Right lobe of liver (tissue), 6 donors: ENCODE data around the gene RALGAPB. TPM values are rescaled to one million over a fixed set of nuclear protein-coding genes. Genes with fewer than 3 reads are reported as not detected.
A peak's percentile ranks its signal among the peaks of the same experiment; 100 is the strongest.

Experiments used
- ATAC-seq, 4 donors: fragments of 200-7000 bp; cut with Tn5 transposase; one replicate each; pipeline ENCODE4 v1.9.1; 2020; ENCODE audit warnings: mild to moderate bottlenecking in 4 of 4, moderate library complexity in 4 of 4
- DNase-seq, 3 donors: peaks; one replicate each; pipeline ENCODE4 v3.0.0-alpha.2; 2020
- H3K27ac ChIP-seq, 3 donors: fragments of 200-600 bp; one replicate each; pipeline ENCODE4 v1.8.0; 2022
- H3K27me3 ChIP-seq, 2 donors: fragments of 200-600 bp; one replicate each; pipeline ENCODE4 v1.8.0; 2022
- H3K36me3 ChIP-seq, 4 donors: fragments of 200-600 bp; sonication (generic) in 1 of 4; one replicate each; pipeline versions ENCODE4 v1.5.1 to v1.8.0; 2017 to 2022; ENCODE audit warnings: control low read depth in 1 of 4
- H3K4me1 ChIP-seq, 4 donors: fragments of 200-600 bp; sonication (generic) in 1 of 4; one replicate each; pipeline versions ENCODE4 v1.5.1 to v1.8.0; 2017 to 2022; ENCODE audit warnings: control low read depth in 1 of 4
- H3K4me3 ChIP-seq, 3 donors: fragments of 200-600 bp; one replicate each; pipeline ENCODE4 v1.8.0; 2022
- H3K9me3 ChIP-seq, 4 donors: fragments of 200-600 bp; sonication (generic) in 1 of 4; one replicate each; pipeline versions ENCODE4 v1.5.1 to v1.8.0; 2017 to 2022; ENCODE audit warnings: control low read depth in 1 of 4
- CTCF ChIP-seq, 4 donors: fragments of 200-600 bp in 3 of 4; fragments of 450-650 bp in 1 of 4; IDR thresholded peaks; one replicate each; pipeline versions ENCODE4 v1.5.1 to v1.8.0; 2016 to 2022; ENCODE audit warnings: antibody characterized with exemption in 4 of 4, mild to moderate bottlenecking in 2 of 4
- POLR2A ChIP-seq: fragments of 450-650 bp; IDR thresholded peaks from one replicate; pipeline ENCODE4 v1.6.1; 2017; ENCODE audit warnings: antibody characterized with exemption, mild to moderate bottlenecking
- WGBS: methylation state at CpG from one replicate; pipeline ENCODE4 v1.1.6; 2018; ENCODE audit warnings: low coverage, low lambda C conversion rate; ENCODE audit not compliant: insufficient coverage; ENCODE audit errors: missing lambda C conversion rate; 5-methylcytosine and 5-hydroxymethylcytosine counted together
- intact Hi-C, 2 donors: fragments of 100-400 bp; cut with DNase I; formaldehyde crosslinking; loops; one replicate each; pipeline versions ENCODE4 v1.11.2 to v1.14.1; 2022
- long read RNA-seq: library from polyadenylated mRNA; unstranded; transcript quantifications from one replicate; pipeline ENCODE4 v2.0.0, GENCODE V29; 2019
- total RNA-seq, 6 experiments: library from RNA; depleted of rRNA in 2 of 6; stranded (reverse); fragments of >200 nt in 2 of 6; fragmentation: NEBNext Ultra II Directional in 3 of 6; extraction: Animal tissue kit (Norgen Biotek cat#: 25700) in 3 of 6; gene quantifications; one replicate each; pipeline versions ENCODE4 v1.1.0 to v1.2.4, GENCODE V29; 2016 to 2023
- donor health status: DM: no; HTN: yes; CAD: no.
- donor health status: DM: no; HTN: no; CAD: no.
- donor health status: DM: no; HTN: no; CAD: no.
- donor health status: DM: no; HTN: yes; CAD: no.
- donor health status: DM: no; HTN: yes; CAD: no.

RALGAPB gene
- total RNA-seq, result 10 to 100 TPM in 5 of 6 experiments, 1 to 10 TPM in 1; 9.7 to 16.0 (median 12.9) TPM
- long read RNA-seq, partial matches to known transcripts, result 0 of 1 reads
- long read RNA-seq, other reads (novel, unspliced or antisense), result 1 of 1 reads

- WGBS, result under 1% methylated on average over 17 of the region's 81 CpGs
- peak within 1 kb of the TSS; percentile 77 to 87 (median 82) for H3K4me3 ChIP-seq
- peak; percentile 98 to 99 (median 98) for ATAC-seq
- intact Hi-C loops, result no loop called here
- no peaks in the 10 kb centered on the region for H3K9me3 ChIP-seq
- H3K36me3 ChIP-seq, result no peaks in the 10 kb centered on the region
- DNase-seq, result peak; percentile 99
- peak within 1 kb of the TSS; percentile 72 to 86 (median 73) for H3K27ac ChIP-seq
- TF ChIP-seq POLR2A, result peak; percentile 54
- TF ChIP-seq CTCF (IDR thresholded peaks at IDR 0.05), result peak; percentile 33 to 63 (median 58)
- H3K27me3 ChIP-seq, result no peaks in the 10 kb centered on the region
- H3K4me1 ChIP-seq, result peaks cover 0 to 10% (median 3%) of the 10 kb centered on the region in 4 donors
Observed at GRCh38 chr20:38472513-38473366, at the start of gene RALGAPB. Gene RALGAPB, plus strand, starts transcription at chr20:38472843. Its CDS starts 15,590 bp downstream, at chr20:38488433.

- no peak for ATAC-seq
- Histone ChIP-seq H3K9me3 (no peaks in the 10 kb centered on the region), H3K4me1 (peaks cover 0 to 12% (median 4%) of the 10 kb centered on the region in 4 donors), H3K27ac (no peak overlapping the region), H3K36me3 (peaks cover 11 to 93% (median 52%) of the 10 kb centered on the region in 4 donors), H3K4me3 (no peak overlapping the region), H3K27me3 (no peaks in the 10 kb centered on the region)
- DNase-seq, result no peak
- no peak for TF ChIP-seq CTCF (IDR thresholded peaks at IDR 0.05)
- no peak for TF ChIP-seq POLR2A
- WGBS, result 80% methylated on average over 3 of the region's 4 CpGs
- intact Hi-C loops, result no loop called here
Observed at GRCh38 chr20:38423541-38423940, 49.1 kb upstream of the RALGAPB start.

GRCh38 chr20:38424401-38424800 is 48.2 kb upstream of the RALGAPB start:
- Histone ChIP-seq H3K27me3 (no peaks in the 10 kb centered on the region), H3K4me1 (peaks cover 0 to 14% (median 7%) of the 10 kb centered on the region in 4 donors), H3K9me3 (no peaks in the 10 kb centered on the region), H3K36me3 (peaks cover 11 to 95% (median 56%) of the 10 kb centered on the region in 4 donors), H3K27ac (no peak overlapping the region), H3K4me3 (no peak overlapping the region)
- intact Hi-C loops, result no loop called here
- WGBS, result 100% methylated on average over 1 of the region's 1 CpG
- DNase-seq (no peak), ATAC-seq (no peak)
- no peak for TF ChIP-seq CTCF (IDR thresholded peaks at IDR 0.05)
- TF ChIP-seq POLR2A, result no peak

- Histone ChIP-seq H3K4me3 (no peak overlapping the region), H3K4me1 (peaks cover 0 to 28% (median 13%) of the 10 kb centered on the region in 4 donors), H3K27me3 (no peaks in the 10 kb centered on the region), H3K27ac (no peak overlapping the region), H3K9me3 (no peaks in the 10 kb centered on the region), H3K36me3 (peaks cover 14 to 95% (median 49%) of the 10 kb centered on the region in 4 donors)
- ATAC-seq (no peak), DNase-seq (no peak)
- WGBS, result 80% methylated on average over 9 of the region's 15 CpGs
- intact Hi-C loops, result no loop called here
- no peak for TF ChIP-seq POLR2A
- no peak for TF ChIP-seq CTCF (IDR thresholded peaks at IDR 0.05)
Observed at GRCh38 chr20:38426006-38426897, 46.4 kb upstream of the RALGAPB start.
